DOHH2 (cell line): ENCODE measurements around the gene CDK3.

ENCODE experiments used
- H3F3A ChIP-seq: fragments of 200-600 bp; sonication (generic), shearing (Covaris generic); 2 replicates; pipeline ENCODE4 v1.6.0; 2016; ENCODE audit warnings: antibody characterized with exemption, mild to moderate bottlenecking; ENCODE audit not compliant: control insufficient read depth, insufficient read depth
- H3K27ac ChIP-seq: fragments of 200-600 bp; sonication (generic); 2 replicates; pipeline ENCODE4 v1.5.1; 2014; ENCODE audit warnings: low read depth, mild to moderate bottlenecking, low read length, moderate library complexity
- H3K27me3 ChIP-seq: fragments of 200-600 bp; sonication (generic); 2 replicates; pipeline ENCODE4 v1.6.1; 2014; ENCODE audit warnings: mild to moderate bottlenecking, low read length, mixed read lengths; ENCODE audit not compliant: control insufficient read depth
- H3K36me3 ChIP-seq: fragments of 200-600 bp; sonication (generic); 2 replicates; pipeline ENCODE4 v1.6.1; 2014; ENCODE audit warnings: mild to moderate bottlenecking, low read length, moderate library complexity, mixed read lengths; ENCODE audit not compliant: control insufficient read depth
- H3K4me1 ChIP-seq: fragments of 200-600 bp; sonication (generic); 2 replicates; pipeline ENCODE4 v1.6.1; 2014; ENCODE audit warnings: mild to moderate bottlenecking, low read length, mixed read lengths; ENCODE audit not compliant: control insufficient read depth
- H3K4me2 ChIP-seq: fragments of 200-600 bp; sonication (generic); 2 replicates; pipeline ENCODE4 v1.6.0; 2014; ENCODE audit warnings: mild to moderate bottlenecking, low read length, moderate library complexity
- H3K4me3 ChIP-seq: fragments of 200-600 bp; sonication (generic); 2 replicates; pipeline ENCODE4 v1.5.1; 2014; ENCODE audit warnings: mild to moderate bottlenecking, low read length, mixed read lengths
- H3K79me2 ChIP-seq: fragments of 200-600 bp; sonication (generic); 2 replicates; pipeline ENCODE4 v1.6.1; 2014; ENCODE audit warnings: mild to moderate bottlenecking, low read length, mixed read lengths; ENCODE audit not compliant: control insufficient read depth
- H3K9me2 ChIP-seq: fragments of 200-600 bp; sonication (generic); replicated peaks from 2 replicates; pipeline ENCODE4 v1.6.1; 2014; ENCODE audit warnings: mild to moderate bottlenecking, low read length, mixed read lengths; ENCODE audit not compliant: control insufficient read depth
- H3K9me3 ChIP-seq: fragments of 200-600 bp; sonication (generic); 2 replicates; pipeline ENCODE4 v1.6.1; 2014; ENCODE audit warnings: antibody characterized with exemption, low read length, mixed read lengths; ENCODE audit not compliant: control insufficient read depth, insufficient read depth
- H4K20me1 ChIP-seq: fragments of 200-600 bp; sonication (generic); 2 replicates; pipeline ENCODE4 v1.6.0; 2014; ENCODE audit warnings: low read depth, mild to moderate bottlenecking, antibody characterized with exemption, low read length, moderate library complexity; ENCODE audit not compliant: control insufficient read depth, insufficient read depth
- CTCF ChIP-seq: fragments of 200-600 bp; sonication (generic); IDR thresholded peaks from one replicate; pipeline ENCODE4 v1.5.1; 2014; ENCODE audit warnings: antibody characterized with exemption, mild to moderate bottlenecking, low read depth, low read length; ENCODE audit not compliant: poor library complexity, severe bottlenecking
- EZH2phosphoT487 ChIP-seq: fragments of 200-600 bp; sonication (generic); IDR thresholded peaks from 2 replicates; pipeline ENCODE4 v1.6.1; 2017; ENCODE audit warnings: borderline replicate concordance, mild to moderate bottlenecking, antibody characterized with exemption, low read length, moderate library complexity, mixed read lengths

CDK3 gene

DNA sequence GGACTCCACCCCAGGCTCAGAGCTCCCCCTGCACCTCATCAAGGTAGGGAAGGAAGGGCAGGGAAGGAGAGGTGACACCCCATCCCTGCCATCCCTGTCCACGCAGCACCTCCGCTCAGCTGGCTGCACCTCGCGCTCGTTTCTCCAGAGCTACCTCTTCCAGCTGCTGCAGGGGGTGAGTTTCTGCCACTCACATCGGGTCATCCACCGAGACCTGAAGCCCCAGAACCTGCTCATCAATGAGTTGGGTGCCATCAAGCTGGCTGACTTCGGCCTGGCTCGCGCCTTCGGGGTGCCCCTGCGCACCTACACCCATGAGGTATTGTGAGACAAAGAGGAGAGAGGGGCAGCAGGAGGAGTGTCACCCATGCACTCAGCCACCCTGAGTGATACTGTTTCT is 1.4 kb downstream of the CDK3 start:
- Histone ChIP-seq H3K9me3 (no peaks in the 10 kb centered on the region), H3K4me1 (peaks cover 3% of the 10 kb centered on the region; the same call in 1 of the 2 replicates), H3K27me3 (no peaks in the 10 kb centered on the region), H3K4me3 (no peak overlapping the region), H3K79me2 (no peaks in the 10 kb centered on the region), H3K9me2 (no peaks in the 10 kb centered on the region), H3F3A (no peaks in the 10 kb centered on the region), H3K36me3 (0 out of 2 replicates have a peak, but pooled peaks cover 6% of the 10 kb centered on the region), H3K4me2 (no peak overlapping the region), H4K20me1 (no peaks in the 10 kb centered on the region), H3K27ac (no peak overlapping the region)
- TF ChIP-seq CTCF: no peak
- no peak for TF ChIP-seq EZH2phosphoT487

GRCh38 chr17:76003915-76004314 is 3.3 kb downstream of the CDK3 start:
- Histone ChIP-seq H3K4me3 (no peak overlapping the region), H3K79me2 (no peaks in the 10 kb centered on the region), H3K9me2 (no peaks in the 10 kb centered on the region), H3K27ac (no peak overlapping the region), H4K20me1 (no peaks in the 10 kb centered on the region), H3K4me1 (peaks cover 3% of the 10 kb centered on the region; the same call in 1 of the 2 replicates), H3K4me2 (no peak overlapping the region), H3F3A (no peaks in the 10 kb centered on the region), H3K9me3 (no peaks in the 10 kb centered on the region), H3K27me3 (no peaks in the 10 kb centered on the region), H3K36me3 (0 out of 2 replicates have a peak, but pooled peaks cover 6% of the 10 kb centered on the region)
- TF ChIP-seq EZH2phosphoT487 (no peak), CTCF (no peak)

DNA sequence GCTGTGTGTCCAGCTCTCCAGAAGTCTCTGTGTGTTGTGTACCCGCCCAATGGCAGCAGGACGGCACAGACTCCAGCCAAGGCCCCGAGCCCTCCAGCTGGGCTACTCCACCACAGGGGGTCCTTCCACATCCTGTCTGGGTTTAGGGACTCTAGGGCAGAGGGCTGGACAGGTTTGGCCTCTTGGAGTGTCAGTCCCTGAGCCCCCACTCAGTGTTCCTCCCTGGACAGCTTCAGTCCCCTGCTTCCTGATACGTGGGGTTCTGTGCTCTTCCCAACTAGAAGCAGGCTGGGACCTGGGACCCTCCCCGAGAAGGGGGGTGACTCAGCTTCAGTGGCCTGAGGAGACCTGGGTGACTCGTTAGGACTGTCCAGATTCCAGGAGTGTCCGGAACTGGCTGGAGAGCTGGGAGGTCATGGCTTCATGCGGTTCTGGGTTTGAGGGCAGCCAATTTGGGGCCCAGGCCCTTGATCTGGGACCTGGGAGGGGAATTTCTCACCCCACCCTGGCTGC is 4.2 kb downstream of the CDK3 start:
- H3K79me2 ChIP-seq: no peaks in the 10 kb centered on the region
- no peak overlapping the region for H3K4me3 ChIP-seq
- H3K4me1 ChIP-seq: peaks cover 3% of the 10 kb centered on the region; the same call in 1 of the 2 replicates
- H3K9me3 ChIP-seq: no peaks in the 10 kb centered on the region
- no peak overlapping the region for H3K4me2 ChIP-seq
- no peaks in the 10 kb centered on the region for H4K20me1 ChIP-seq
- H3K27me3 ChIP-seq: no peaks in the 10 kb centered on the region
- no peak overlapping the region for H3K27ac ChIP-seq
- no peaks in the 10 kb centered on the region for H3F3A ChIP-seq
- 0 out of 2 replicates have a peak, but pooled peaks cover 6% of the 10 kb centered on the region for H3K36me3 ChIP-seq
- no peak for TF ChIP-seq EZH2phosphoT487
- TF ChIP-seq CTCF: no peak
- H3K9me2 ChIP-seq: no peaks in the 10 kb centered on the region
